Stimulated activated CD8-positive, alpha-beta memory T cell treated with anti-CD3 and anti-CD28 coated beads, Interleukin-12 subunit alpha, Interleukin-12 subunit beta, amount 100 ng/mL, for 1 hour (primary cell): ENCODE data around the gene HPS5.
A peak's percentile ranks its signal among the peaks of the same experiment; 100 is the strongest.
"Not testable (repeated sequence)": the region's sequence is repeated elsewhere in the genome, so short reads cannot be mapped to it uniquely, and the experiment has no call there.

ENCODE experiments used
- DNase-seq: peaks from one replicate; pipeline ENCODE4 v3.0.0-alpha.2; 2020; ENCODE audit warnings: low read depth

Gene HPS5

DNA sequence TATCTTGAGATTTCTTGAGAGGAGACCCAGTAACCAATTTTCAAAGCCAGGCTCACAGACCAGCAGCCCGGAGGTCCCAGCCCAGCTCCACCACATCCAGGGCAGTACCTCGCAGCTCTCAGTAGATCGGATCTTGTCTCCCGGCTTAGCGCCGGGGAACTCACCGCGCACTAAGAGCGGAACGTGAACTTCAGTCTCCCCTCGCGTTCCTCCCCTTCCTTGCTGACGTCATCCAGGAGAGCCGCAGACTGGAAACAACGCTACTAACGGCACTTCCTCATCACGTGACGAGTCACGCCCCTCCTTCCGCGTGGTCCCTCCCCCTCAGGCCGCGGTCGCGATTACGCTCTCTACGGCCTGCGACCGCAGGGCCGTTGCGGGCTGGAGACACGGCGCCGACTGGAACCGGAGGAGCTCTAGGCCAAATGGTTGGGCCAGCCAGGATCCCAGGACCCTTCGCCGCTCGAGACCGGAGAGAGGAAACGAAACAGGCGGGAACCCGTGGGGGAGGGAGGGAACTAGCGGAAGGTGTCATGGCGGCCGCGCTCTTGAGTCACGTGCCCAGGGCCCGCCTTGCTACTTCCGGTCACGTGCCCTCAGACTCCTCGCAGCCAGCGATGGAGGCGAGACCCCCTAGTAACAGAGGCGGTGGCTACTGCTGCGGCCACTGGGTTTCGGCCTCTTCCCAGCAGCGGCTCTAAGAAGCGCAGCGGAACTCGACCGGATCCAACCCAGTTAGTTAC is at the start of gene HPS5, which contains the start of gene GTF2H1:
TSS of gene HPS5 (minus strand) at position 172 of the 743 bp plus-strand sequence. CDS start 4,282 bp downstream, outside the sequence.
TSS of gene GTF2H1 (plus strand) at position 599 of the 743 bp plus-strand sequence. CDS start 10,508 bp downstream, outside the sequence.
- DNase-seq = peak; percentile 94

DNA sequence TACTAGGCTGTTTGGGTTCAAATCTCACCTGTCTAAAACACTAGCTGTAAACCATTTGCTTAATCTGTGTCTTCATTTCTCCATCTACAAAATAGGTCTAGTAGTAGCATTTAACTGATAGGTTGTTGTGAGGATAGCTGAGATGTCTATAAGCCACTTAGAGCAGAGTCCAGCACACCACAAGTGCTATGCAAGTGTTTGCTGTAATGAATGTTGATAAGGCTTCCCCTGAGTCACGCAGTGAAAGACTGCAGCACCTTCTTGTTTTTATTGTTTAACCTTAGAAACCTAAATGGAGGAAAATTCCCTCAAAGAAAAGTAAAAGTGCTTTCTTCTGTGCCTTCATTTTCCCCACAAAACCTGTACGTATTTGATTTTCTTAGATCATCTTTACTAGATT is 49.3 kb upstream of the HPS5 start:
- DNase-seq = no peak

DNA sequence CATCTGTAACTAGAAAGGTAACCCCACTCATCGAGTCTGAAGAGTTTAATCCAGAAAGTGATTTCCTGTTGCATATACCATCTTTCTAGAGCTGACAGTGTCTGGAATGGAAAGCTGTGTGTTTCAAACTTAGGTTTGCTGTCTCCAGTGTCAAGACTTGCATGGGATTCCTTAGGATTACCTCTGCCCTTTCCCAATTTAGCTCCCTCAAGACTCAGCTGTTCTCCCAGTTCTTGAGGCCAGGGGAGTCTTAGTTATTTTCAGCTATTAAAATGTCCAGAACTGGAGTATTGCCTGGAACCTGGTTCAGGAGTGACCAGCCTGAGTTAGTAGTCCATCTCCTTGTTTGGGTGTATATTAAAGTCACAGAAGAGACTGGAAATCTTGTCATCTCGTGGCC is 47.5 kb upstream of the HPS5 start:
- no peak for DNase-seq

- no peak for DNase-seq
These were observed 46.3 kb upstream of the HPS5 start for GRCh38 chr11:18368221-18368620.

- no peak for DNase-seq
These were observed 45.5 kb upstream of the HPS5 start for GRCh38 chr11:18367431-18367830.

DNA sequence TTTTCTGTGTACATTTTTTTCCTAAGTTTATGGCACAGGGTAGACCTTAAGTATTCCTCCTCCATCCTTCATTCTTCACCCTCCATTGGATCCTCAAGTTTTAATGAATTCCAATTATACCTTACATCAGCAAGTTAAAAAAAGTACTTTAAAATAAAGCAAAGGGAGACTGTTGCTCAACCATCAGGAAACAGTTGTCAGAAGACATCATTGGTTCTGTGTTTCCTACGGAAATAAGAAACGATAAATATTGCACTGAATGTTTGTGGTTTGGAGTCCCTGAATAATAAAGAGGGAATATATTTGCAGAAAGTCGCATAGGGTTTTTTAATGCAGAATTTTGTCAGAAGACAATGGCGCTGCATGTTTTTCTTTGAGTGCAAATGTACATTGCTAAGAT is 44.3 kb upstream of the HPS5 start:
- no peak for DNase-seq

- no peak for DNase-seq
These were observed 43.8 kb upstream of the HPS5 start for GRCh38 chr11:18365741-18366140.

- no peak for DNase-seq
These were observed 42.6 kb upstream of the HPS5 start for GRCh38 chr11:18364495-18365073.

DNA sequence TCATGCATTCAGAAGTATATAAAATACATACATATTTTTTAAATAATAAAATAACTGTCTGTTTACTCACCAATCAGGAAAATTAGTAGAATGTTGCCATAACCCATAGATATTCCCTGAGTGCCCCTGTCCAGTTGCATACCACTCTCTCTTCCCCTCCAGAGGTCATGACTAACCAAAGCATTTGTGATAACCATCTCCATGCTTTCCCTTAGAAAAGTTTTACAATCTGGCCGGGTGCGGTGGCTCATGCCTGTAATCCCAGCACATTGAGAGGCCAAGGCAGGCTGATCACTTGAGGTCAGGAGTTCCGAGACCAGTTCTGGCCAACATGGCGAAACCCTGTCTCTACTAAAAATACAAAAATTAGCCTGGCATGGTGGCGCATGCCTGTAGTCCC is 39.2 kb upstream of the HPS5 start:
- DNase-seq = no peak

DNA sequence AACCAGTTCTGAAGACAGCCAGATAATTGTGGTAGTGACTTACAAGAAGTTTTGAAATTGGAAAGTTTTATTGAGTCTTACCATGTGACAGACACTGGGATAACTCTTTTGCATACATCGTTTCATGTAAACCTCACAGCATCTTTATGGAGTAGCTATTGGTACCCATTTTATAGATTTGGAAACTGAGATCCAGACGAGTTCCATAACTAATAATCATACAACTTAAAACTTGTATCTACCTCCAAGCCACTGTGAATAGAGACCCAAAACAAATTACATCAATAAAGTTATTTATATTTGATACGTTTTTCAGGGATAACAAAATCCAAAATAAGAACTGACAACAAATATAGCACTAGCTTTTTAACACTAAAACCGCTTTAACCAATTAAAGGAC is 36.7 kb upstream of the HPS5 start:
- no peak for DNase-seq

GRCh38 chr11:18352581-18352980 is 30.6 kb upstream of the HPS5 start:
- DNase-seq = no peak

DNA sequence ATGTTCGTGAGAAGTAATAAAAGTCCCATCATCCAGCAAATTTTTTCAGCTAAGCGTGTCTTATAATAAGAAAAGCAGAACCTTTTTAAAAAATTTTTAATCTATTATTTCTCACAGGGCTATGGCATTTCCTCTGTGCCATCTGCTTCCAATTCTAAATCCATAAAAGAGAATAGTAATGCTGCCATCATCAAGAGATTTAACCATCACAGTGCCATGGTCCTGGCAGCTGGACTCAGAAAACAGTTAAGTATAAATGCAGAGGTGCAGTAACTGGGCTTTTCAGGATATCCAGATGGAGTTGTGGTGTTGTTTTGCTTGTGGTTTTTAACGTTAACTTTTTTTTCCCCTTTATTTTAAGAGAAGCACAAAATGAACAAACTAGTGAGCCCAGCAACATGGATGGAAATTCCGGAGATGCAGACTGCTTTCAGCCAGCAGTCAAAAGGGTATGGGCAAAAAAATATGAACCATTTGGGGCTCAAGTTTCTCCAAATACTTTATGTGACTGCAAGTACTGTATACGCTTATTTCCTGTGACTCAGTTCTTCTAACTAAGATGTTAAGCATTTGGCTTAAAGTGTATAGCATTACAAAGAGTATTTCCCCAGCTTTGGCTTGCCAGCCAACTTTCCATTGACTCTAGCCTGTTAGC is 25.7 kb upstream of the HPS5 start:
- DNase-seq = no peak

DNA sequence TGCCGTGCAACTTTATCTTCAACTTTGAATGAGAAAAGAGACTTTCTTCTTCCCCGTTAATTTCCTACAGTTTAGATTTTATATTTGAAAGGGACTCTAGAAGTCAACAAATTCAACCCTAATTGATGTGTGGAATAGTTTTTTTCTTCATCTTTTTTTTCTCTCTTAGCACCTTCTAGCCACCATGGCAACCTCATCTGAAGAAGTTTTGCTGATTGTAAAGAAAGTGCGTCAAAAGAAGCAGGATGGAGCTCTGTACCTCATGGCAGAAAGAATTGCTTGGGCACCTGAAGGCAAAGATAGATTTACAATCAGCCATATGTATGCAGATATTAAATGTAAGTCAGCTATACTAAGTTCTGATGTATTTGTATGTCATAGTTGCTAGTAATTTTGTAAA is 11.0 kb upstream of the HPS5 start:
- no peak for DNase-seq

DNA sequence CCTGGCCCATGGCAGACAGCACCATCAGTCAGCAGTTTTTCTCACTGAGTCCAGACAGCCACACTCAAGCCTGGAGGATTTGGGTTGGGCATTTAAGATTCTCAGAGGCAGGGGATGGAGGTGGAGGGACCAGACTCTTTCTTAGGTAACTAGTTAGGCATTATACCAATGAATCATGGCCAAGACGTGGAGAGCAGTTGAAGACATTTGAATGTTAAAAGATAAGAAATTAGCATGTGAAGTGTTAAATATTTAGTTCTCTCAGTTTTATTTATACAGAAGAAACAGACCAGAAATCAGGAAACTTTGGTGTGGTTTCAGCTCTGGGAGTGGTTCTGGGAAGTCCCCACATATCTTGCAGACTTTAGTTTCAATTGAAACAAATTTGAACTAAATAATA is 10.4 kb upstream of the HPS5 start:
- no peak for DNase-seq

DNA sequence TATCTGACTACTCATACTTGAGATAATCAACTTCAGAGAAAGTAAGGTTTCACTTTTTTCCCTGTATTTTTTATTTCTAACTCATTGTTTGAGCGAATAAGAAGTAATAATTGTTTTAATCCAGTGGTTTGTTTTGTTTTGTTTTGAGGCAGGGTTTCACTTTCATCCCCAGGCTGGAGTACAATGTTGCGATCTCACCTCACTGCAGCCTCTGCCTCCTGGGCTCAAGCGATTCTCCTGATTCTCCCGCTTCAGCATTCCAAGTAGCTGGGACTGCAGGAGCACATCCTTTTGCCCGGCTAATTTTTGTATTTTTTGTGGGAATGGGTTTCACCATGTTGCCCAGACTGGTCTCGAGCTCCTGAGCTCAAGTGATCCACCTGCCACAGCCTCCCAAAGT is 9.0 kb upstream of the HPS5 start:
- no peak for DNase-seq

DNA sequence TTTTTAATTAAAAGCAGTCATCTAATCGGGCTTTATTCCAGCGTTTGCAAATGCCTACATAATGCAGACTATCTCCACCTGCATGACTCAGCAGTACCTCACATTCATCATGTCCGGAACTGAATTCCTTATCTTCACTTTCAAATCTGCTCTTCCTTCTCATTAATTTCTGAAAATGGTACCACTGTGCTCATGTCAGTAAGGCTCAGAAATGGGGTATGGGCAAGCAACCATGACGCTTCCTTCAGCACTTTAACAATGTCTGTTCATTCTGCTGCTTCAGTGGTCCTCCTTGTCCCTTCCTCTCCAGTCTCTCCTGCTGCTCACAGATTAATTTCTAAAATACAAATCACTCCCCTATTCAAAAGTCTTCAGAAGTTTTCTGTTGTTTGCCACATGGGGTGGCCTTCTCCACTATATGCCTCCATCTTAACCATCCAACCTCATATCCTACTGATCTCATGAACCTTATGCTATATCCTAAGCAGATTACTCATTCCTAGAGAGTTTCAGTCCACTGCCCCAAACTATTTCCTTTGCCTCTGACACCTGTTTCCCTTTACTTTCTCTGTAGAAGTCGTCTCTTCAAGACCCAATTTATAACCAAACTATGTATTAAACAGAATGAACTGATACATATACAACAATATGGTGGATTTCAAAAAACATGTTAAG is 7.4 kb upstream of the HPS5 start:
- DNase-seq = no peak

DNA sequence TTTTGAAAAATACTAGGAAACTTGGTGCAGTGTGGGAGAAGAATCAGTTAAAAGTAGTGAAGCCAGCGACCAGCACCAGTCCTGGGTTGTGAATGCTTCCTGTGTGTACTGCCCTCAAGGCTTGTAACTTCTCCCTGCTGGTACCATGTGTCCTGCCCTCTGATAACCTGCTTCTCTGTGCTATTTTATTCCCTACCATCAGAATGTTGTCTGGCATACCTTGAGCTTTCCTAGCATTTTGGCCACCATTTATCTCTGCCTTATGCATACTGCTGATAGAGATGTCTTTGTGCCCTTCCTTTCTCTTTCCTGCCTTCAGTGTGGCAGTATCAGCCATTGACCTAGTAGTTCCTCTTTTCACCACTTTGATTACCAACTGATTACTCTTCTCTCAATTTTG is 2.4 kb upstream of the HPS5 start:
- DNase-seq = no peak

GRCh38 chr11:18323881-18324280 is 1.9 kb upstream of the HPS5 start:
- DNase-seq = not testable (repeated sequence)

DNA sequence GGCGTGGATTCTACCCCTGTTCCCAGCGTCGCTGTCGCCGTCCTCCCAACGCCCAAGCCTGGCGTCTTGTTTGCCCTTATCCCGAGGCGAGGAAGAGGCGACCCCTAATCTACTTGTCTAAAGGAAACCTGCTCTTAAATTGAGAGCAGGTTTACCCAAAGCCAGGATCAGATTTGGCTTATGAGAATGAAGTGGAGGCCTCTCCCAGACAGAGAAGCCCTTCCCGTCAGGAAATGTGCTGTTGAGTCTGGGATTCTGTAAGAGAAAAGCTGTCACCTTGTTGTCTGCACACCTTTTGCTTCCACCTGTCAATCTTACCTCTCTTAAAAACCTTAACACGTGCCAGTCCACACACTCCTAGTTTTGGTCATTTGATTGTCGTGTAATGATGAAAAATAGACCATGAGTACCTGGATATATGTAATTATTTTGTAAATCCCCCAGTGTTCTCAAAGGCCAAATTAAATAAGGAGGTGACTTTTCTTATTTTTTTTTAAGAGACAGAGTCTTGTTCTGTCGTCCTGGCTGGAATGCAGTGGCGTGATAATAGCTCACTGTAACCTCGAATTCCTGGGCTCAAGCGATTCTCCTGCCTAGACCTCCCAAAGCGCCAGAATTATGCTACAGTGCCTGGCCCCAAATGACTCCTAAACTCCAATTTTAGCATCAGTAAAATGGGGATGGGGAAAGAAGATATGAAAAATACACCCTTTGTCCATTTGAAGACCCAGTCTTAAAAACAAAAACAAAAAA is 1.1 kb upstream of the HPS5 start:
- no peak for DNase-seq

- no peak for DNase-seq
These were observed 367 bp downstream of the HPS5 start for GRCh38 chr11:18321578-18321968.

GRCh38 chr11:18320617-18321016 is 1.3 kb downstream of the HPS5 start:
- DNase-seq = no peak

GRCh38 chr11:18319914-18320313 is 2.0 kb downstream of the HPS5 start:
- DNase-seq = no peak
